Parathyroid adenoma (tissue), 2 donors: ENCODE data around the gene HS3ST2.

Experiments used
- H2AFZ ChIP-seq: fragments of 300-600 bp; sonication (generic); one replicate; pipeline ENCODE4 v1.7.0; 2017; ENCODE audit warnings: antibody characterized with exemption, mild to moderate bottlenecking
- H3K27ac ChIP-seq: fragments of 300-600 bp; sonication (generic); one replicate; pipeline ENCODE4 v1.7.0; 2017
- H3K27me3 ChIP-seq: fragments of 300-600 bp; sonication (generic); one replicate; pipeline ENCODE4 v1.7.0; 2017; ENCODE audit warnings: low read length; ENCODE audit not compliant: control insufficient read depth, insufficient read depth
- H3K36me3 ChIP-seq: fragments of 300-600 bp; sonication (generic); one replicate; pipeline ENCODE4 v1.7.0; 2017; ENCODE audit warnings: low read length; ENCODE audit not compliant: control insufficient read depth, insufficient read depth
- H3K4me1 ChIP-seq: fragments of 300-600 bp; sonication (generic); one replicate; pipeline ENCODE4 v1.7.0; 2017; ENCODE audit warnings: control low read depth
- H3K4me2 ChIP-seq: fragments of 300-600 bp; sonication (generic); one replicate; pipeline ENCODE4 v1.7.0; 2017; ENCODE audit warnings: low read length
- H3K4me3 ChIP-seq: fragments of 300-600 bp; sonication (generic); one replicate; pipeline ENCODE4 v1.7.0; 2017; ENCODE audit warnings: low read depth, low read length
- H3K79me2 ChIP-seq: fragments of 300-600 bp; sonication (generic); one replicate; pipeline ENCODE4 v1.7.0; 2017; ENCODE audit warnings: control low read depth
- H3K9ac ChIP-seq: fragments of 300-600 bp; sonication (generic); one replicate; pipeline ENCODE4 v1.7.0; 2017; ENCODE audit warnings: mild to moderate bottlenecking
- H3K9me3 ChIP-seq: fragments of 300-600 bp; sonication (generic); one replicate; pipeline ENCODE4 v1.7.0; 2017; ENCODE audit warnings: low read length; ENCODE audit not compliant: control insufficient read depth
- CTCF ChIP-seq: fragments of 300-600 bp; sonication (generic); IDR thresholded peaks from one replicate; pipeline ENCODE4 v1.7.0; 2017; ENCODE audit warnings: antibody characterized with exemption, mild to moderate bottlenecking
- donor health status: primary hyperparathyroidism.

HS3ST2 gene

GRCh38 chr16:22785552-22785951 is 28.4 kb upstream of the HS3ST2 start:
- no peak overlapping the region for H3K9ac ChIP-seq
- H3K36me3 ChIP-seq, result no peaks in the 10 kb centered on the region
- H3K27ac ChIP-seq, result no peak overlapping the region
- H3K4me1 ChIP-seq, result peaks cover 8% of the 10 kb centered on the region
- TF ChIP-seq CTCF, result no peak
- no peaks in the 10 kb centered on the region for H3K27me3 ChIP-seq
- no peak overlapping the region for H2AFZ ChIP-seq
- H3K9me3 ChIP-seq, result no peaks in the 10 kb centered on the region
- no peak overlapping the region for H3K4me3 ChIP-seq
- H3K79me2 ChIP-seq, result no peaks in the 10 kb centered on the region
- H3K4me2 ChIP-seq, result no peak overlapping the region

- H2AFZ ChIP-seq, result no peak overlapping the region
- TF ChIP-seq CTCF, result no peak
- H3K36me3 ChIP-seq, result no peaks in the 10 kb centered on the region
- H3K27me3 ChIP-seq, result no peaks in the 10 kb centered on the region
- no peak overlapping the region for H3K4me2 ChIP-seq
- no peaks in the 10 kb centered on the region for H3K79me2 ChIP-seq
- no peak overlapping the region for H3K4me3 ChIP-seq
- peaks cover 8% of the 10 kb centered on the region for H3K4me1 ChIP-seq
- no peak overlapping the region for H3K9ac ChIP-seq
- H3K9me3 ChIP-seq, result no peaks in the 10 kb centered on the region
- no peak overlapping the region for H3K27ac ChIP-seq
Observed at GRCh38 chr16:22786284-22786683, 27.7 kb upstream of the HS3ST2 start.

DNA sequence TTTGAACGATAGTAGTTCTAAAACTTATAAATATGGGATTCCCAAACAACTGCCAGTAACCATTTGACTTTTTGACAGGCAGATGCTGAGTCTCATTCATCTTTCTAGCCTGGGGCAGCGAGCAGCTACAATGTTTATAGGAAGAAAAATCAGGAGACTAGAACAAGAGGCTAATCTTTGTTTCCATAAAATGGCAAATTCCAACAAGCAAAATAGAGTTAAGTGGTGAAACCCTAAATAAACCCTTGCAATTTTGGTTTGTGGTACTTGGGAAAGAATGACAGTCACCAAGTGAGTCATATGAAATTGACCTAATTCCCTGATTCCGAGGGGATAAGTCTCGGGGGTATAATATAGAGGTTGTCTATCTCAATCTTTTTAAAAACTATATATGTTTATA is 27.3 kb upstream of the HS3ST2 start:
- H3K4me2 ChIP-seq, result no peak overlapping the region
- H3K27ac ChIP-seq, result no peak overlapping the region
- no peaks in the 10 kb centered on the region for H3K27me3 ChIP-seq
- H2AFZ ChIP-seq, result no peak overlapping the region
- TF ChIP-seq CTCF, result no peak
- H3K36me3 ChIP-seq, result no peaks in the 10 kb centered on the region
- H3K9me3 ChIP-seq, result no peaks in the 10 kb centered on the region
- H3K79me2 ChIP-seq, result no peaks in the 10 kb centered on the region
- H3K9ac ChIP-seq, result no peak overlapping the region
- H3K4me3 ChIP-seq, result no peak overlapping the region
- peaks cover 8% of the 10 kb centered on the region for H3K4me1 ChIP-seq

DNA sequence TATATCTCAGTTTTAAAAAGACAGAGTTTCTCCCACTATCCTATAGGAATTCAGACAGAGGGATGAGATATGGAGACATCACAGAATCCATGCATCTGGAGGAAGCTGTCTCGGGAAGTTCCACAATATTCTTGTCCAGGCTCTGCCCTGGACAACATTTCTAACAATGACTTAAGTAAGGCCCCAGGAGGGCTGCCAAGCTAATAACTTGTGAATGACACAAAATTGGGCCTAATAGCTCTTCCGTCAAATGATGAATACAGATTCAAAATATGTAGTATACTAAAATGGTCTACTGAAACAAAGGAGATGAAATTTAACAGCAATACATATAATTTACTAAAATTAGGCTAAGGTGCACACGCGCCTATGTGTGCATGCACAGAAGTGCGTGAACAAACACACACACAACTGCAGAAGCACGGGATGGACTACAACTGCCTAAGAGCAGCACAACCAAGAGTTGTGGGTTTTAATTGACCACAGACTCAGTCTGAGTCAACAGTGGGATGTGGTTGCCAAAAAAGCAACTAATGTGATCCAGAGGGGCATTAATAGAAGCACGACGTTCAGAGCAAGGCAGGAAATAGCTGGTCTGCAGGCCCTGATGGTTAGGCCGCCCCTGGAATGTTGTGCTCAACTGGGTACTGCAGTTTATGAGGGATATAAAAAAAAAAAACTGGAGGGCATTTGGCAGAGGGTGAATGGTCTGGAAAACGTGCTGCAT is 26.3 kb upstream of the HS3ST2 start:
- no peaks in the 10 kb centered on the region for H3K36me3 ChIP-seq
- H3K4me1 ChIP-seq, result peaks cover 8% of the 10 kb centered on the region
- no peak overlapping the region for H3K9ac ChIP-seq
- no peak overlapping the region for H2AFZ ChIP-seq
- TF ChIP-seq CTCF, result no peak
- H3K27me3 ChIP-seq, result no peaks in the 10 kb centered on the region
- H3K79me2 ChIP-seq, result no peaks in the 10 kb centered on the region
- no peak overlapping the region for H3K27ac ChIP-seq
- no peaks in the 10 kb centered on the region for H3K9me3 ChIP-seq
- H3K4me3 ChIP-seq, result no peak overlapping the region
- no peak overlapping the region for H3K4me2 ChIP-seq

DNA sequence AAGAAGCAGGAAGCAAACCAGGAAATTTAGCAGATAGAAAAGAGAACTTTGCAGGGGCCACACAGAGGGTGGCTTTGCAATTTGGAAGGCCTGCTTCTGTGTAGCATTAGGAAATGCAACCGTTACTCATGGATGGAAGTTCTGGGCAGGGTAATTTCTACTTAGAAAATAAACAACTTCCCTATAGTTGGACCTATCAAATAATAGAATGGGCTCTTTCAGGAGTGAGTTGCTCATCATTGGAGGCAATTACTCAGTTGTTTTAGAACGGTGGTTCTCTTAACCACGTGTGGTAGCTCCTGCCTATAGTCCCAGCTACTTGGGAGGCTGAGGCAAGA is 25.8 kb upstream of the HS3ST2 start:
- no peaks in the 10 kb centered on the region for H3K36me3 ChIP-seq
- H3K27me3 ChIP-seq, result no peaks in the 10 kb centered on the region
- no peaks in the 10 kb centered on the region for H3K79me2 ChIP-seq
- H3K4me1 ChIP-seq, result peaks cover 4% of the 10 kb centered on the region
- no peaks in the 10 kb centered on the region for H3K9me3 ChIP-seq
- H3K4me3 ChIP-seq, result no peak overlapping the region
- no peak overlapping the region for H2AFZ ChIP-seq
- TF ChIP-seq CTCF, result no peak
- H3K27ac ChIP-seq, result no peak overlapping the region
- H3K9ac ChIP-seq, result no peak overlapping the region
- no peak overlapping the region for H3K4me2 ChIP-seq
